Upper lobe of left lung (tissue), 4 donors: ENCODE results near the gene P2RX1.

Experiments used
- CTCF ChIP-seq, 6 experiments: fragments of 450-650 bp in 4 of 6; fragments of 200-600 bp in 2 of 6; sonication (generic) in 2 of 6; IDR thresholded peaks; one replicate each; pipeline ENCODE4 v1.5.1; 2016 to 2019; ENCODE audit warnings: antibody characterized with exemption in 6 of 6
- EP300 ChIP-seq, 4 donors: sonication (generic); formaldehyde crosslinking; IDR thresholded peaks; one replicate each; pipeline ENCODE4 v1.5.1; 2017; ENCODE audit warnings: antibody characterized with exemption in 4 of 4, control low read depth in 2 of 4
- POLR2A ChIP-seq, 4 donors: fragments of 450-650 bp; IDR thresholded peaks; one replicate each; pipeline ENCODE4 v1.5.1; 2016 to 2017; ENCODE audit warnings: antibody characterized with exemption in 4 of 4, mild to moderate bottlenecking in 2 of 4
- POLR2AphosphoS5 ChIP-seq, 2 donors: sonication (generic); formaldehyde crosslinking; IDR thresholded peaks; one replicate each; pipeline ENCODE4 v1.5.1; 2017; ENCODE audit warnings: antibody characterized with exemption in 2 of 2

GRCh38 chr17:3866276-3866675 is 50.0 kb downstream of the P2RX1 start:
- no peak for TF ChIP-seq CTCF (IDR thresholded peaks at IDR 0.05)
- no peak for TF ChIP-seq POLR2A (IDR thresholded peaks at IDR 0.05)
- TF ChIP-seq POLR2AphosphoS5 (IDR thresholded peaks at IDR 0.05), result no peak
- TF ChIP-seq EP300 (IDR thresholded peaks at IDR 0.05), result no peak
